Activated naive CD4-positive, alpha-beta T cell treated with anti-CD3 and anti-CD28 coated beads, Interleukin-2, amount 10 ng/mL, durations not matched to agents 7 days and 5 days (primary cell): Measurements from ENCODE around the gene PEAK3.
A peak's percentile ranks its signal among the peaks of the same experiment; 100 is the strongest.

Source experiments
- CTCF ChIA-PET: fragments of 350-600 bp; sonication (Branson Sonifier 250); formaldehyde crosslinking; loops from one replicate; lab custom pipeline; 2021; ENCODE audit warnings: antibody characterized with exemption; lab: Charles Lee
- DNase-seq: peaks from one replicate; pipeline ENCODE4 v3.0.0-alpha.2; 2020
- H3K27ac Mint-ChIP-seq: one replicate; pipeline ENCODE4 v1.8.0; 2021; ENCODE audit warnings: mild to moderate bottlenecking, moderate library complexity, mixed read lengths
- H3K27me3 Mint-ChIP-seq: one replicate; pipeline ENCODE4 v1.8.0; 2021; ENCODE audit warnings: mild to moderate bottlenecking, mixed read lengths
- H3K36me3 Mint-ChIP-seq: one replicate; pipeline ENCODE4 v1.8.0; 2021; ENCODE audit warnings: mixed read lengths
- H3K4me1 Mint-ChIP-seq: one replicate; pipeline ENCODE4 v1.8.0; 2021; ENCODE audit warnings: mixed read lengths
- H3K4me3 Mint-ChIP-seq: one replicate; pipeline ENCODE4 v1.8.0; 2021; ENCODE audit warnings: mild to moderate bottlenecking, moderate library complexity, mixed read lengths
- H3K9me3 Mint-ChIP-seq: one replicate; pipeline ENCODE4 v1.8.0; 2021; ENCODE audit warnings: mixed read lengths

The PEAK3 gene

DNA sequence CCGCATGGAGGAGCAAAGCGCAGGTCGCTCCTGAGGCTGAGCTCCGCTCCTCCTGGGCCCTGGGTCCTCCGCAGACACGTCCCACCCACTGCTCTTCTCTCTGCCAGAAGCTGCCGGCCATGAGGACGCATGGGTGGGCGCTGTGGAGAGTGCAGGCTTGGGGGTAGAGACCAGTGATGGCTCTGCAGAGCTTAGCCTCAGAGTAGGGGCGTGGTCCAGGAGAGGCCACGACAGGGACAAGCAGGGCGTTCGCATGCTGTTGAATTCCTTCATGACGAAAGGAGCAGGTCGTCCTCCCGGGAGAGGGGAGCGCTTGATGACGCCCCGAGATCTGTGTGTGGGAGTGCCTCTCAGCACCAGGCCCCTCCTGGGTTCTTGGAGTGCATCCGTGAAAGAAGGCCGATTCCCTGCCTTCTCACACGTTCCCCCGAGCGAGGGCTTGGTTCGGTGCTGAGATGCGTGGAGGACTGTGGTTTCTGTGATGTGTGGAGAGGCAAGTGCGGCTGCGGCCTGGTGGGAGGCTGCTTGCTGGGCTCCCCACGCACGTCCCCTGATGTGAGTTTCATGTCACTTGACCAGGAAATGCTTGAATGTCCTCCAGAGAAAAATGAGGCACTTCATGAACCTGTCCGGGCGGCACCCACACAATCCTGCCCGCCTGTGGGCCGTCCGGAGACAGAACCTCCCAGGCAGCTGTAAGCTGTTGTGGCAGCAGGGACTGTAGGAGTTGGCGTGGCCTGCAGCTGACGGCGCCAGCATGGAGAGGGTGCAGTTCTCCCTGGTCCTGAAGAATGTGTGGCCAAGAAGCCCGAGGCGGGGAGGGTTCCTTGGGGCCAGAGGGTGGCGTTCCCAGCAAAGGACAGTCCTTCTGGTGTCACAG is 40.9 kb downstream of the PEAK3 start:
- Mint-ChIP-seq H3K9me3 (no peaks in the 10 kb centered on the region), H3K27ac (peak overlapping the region; percentile 82), H3K4me3 (peak overlapping the region; percentile 98), H3K4me1 (peaks cover 55% of the 10 kb centered on the region), H3K36me3 (peaks cover 59% of the 10 kb centered on the region), H3K27me3 (peaks cover 4% of the 10 kb centered on the region)
- CTCF ChIA-PET: no interaction called here
- DNase-seq: no peak

DNA sequence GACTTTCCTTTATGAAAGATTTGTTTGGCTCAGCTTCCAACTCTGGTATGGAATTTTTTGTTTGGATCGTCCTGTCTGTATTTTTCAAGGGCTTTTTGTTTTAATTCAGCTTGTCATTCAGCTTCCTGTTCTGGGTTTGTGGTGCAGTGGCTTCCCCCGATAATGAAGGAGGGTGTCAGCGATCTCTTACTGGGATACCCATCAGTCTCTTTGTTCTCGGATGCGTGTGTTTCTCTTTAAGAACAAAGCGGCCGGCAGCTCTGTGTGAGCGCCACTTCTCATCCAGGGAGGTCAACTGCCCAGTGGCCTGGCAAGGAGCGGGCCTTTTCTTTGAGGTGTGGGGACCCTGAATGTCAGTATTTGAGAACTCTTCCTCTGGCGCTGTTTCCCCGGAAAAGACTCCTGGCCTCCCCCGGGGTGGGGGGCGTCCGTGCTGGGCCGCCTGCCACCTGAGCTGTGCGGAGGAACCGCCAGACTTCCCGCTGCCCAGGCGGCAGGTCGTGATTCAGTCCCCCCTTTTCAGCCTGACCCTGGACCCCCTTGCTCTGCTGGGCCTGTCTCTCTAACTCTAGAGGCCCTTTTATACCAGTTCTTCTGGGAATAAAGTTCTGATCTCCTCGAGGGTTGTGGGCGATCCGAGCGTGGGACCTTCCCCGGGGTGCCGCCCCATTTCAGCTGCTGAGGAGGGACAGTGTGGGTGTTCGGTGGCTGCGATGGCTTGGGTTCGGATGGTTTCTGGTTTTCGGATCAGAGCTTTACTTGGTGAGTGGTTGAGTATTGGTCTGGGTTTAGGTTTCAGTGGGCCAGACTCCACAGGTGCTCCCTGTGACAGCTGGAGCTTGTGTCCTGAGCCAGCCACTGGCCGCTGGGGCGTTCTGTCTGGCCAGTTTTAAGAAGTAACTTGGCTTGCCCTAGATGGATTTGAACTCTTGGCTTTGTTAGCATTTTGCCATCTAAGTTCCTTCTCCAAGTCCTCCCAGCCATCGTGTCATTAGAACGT is 41.9 kb downstream of the PEAK3 start:
- CTCF ChIA-PET: interaction anchor here (1.1 to 3.7 kb wide), 4 partner anchors 21 to 92 kb away, joined by 5 to 16 read pairs (median 10); no protein-coding TSS in a partner anchor
- H3K36me3 Mint-ChIP-seq: peaks cover 61% of the 10 kb centered on the region

DNA sequence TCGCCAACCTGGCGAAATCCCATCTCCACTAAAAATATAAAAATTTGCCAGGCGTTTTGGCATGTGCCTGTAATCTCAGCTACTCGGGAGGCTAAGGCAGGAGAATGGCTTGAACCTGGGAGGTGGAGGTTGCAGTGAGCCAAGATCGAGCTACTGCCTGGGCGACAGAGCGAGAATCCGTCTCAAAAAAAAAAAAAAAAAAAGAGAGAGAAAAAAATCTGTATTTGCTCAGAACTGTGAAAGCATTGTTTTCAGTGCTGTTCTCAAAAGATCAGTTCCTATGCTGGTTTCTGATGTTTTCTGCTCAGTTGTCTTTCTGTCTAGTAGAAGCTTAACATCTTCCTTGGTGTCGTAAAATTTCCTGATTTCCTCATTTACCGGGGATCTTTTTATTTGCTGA is 42.8 kb downstream of the PEAK3 start:
- CTCF ChIA-PET: interaction anchor here (1.0 to 3.7 kb wide), 6 partner anchors 14 to 93 kb away, joined by 3 to 16 read pairs (median 7); no protein-coding TSS in a partner anchor
- Mint-ChIP-seq H3K27me3 (peaks cover 4% of the 10 kb centered on the region), H3K4me1 (peaks cover 67% of the 10 kb centered on the region), H3K4me3 (peak overlapping the region; percentile 98), H3K9me3 (no peaks in the 10 kb centered on the region), H3K36me3 (peaks cover 56% of the 10 kb centered on the region), H3K27ac (peak overlapping the region; percentile 82)
- no peak for DNase-seq

More for the DNA sequence above, 41.9 kb downstream of the PEAK3 start:
- peak; percentile 67 for DNase-seq
- Mint-ChIP-seq H3K27ac (peak overlapping the region; percentile 82), H3K27me3 (peaks cover 4% of the 10 kb centered on the region), H3K4me3 (peak overlapping the region; percentile 98), H3K4me1 (peaks cover 58% of the 10 kb centered on the region), H3K9me3 (no peaks in the 10 kb centered on the region)

DNA sequence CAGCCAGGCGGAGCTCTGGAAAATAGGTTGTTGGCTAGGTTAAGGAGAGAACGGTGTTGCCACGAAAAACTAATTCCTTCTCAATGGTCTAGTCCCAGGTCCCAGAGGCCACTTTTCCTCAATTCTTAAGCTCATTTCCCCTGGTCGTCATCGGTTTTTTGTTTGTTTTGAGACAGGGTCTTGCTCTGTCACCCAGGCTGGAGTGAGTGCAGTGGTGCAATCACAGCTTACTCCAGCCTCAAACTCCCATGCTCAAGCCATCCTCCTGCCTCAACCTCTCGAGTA is 44.2 kb downstream of the PEAK3 start:
- no peak for DNase-seq
- Mint-ChIP-seq H3K27me3 (peaks cover 4% of the 10 kb centered on the region), H3K4me3 (peak overlapping the region; percentile 98)

DNA sequence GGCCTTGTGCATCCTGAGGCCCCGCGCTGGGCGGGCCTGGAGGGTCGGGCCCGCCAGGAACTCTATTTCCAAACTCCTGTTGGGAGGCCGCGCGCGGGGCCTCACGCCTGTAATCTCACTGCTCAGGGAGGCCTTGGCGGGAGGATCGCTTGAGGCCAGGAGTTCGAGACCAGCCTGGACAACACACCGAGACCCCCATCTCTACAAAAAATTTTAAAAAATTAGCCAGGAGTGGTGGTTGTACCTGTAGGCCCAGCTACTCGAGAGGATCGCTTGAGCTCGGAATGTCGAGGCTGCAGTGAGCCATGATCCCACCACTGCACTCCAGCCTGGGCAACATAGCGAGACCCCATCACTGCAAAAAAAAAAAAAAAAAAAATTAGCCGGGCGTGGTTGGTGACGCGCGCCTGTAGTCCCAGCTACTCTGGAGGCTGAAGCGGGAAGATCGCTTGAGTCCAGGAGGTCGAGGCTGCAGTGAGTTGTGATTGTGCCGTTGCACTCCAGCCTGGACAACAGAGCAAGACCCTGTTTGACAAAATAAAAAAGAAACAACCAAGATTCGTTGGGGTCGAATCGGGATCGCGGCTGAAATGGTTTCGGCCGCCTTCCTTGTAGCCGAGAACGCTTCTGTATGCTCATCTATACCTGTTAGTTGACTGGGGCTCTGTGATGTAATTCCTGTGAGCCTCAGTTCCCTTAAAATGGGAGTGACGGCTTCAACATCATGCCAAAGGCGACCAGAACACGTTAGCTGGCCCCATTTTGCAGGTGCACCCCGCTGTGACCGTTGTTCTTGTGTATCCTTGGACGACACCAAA is 44.7 kb downstream of the PEAK3 start:
- Mint-ChIP-seq H3K36me3 (peaks cover 57% of the 10 kb centered on the region), H3K4me3 (peak overlapping the region; percentile 98), H3K27me3 (peaks cover 4% of the 10 kb centered on the region), H3K4me1 (peaks cover 67% of the 10 kb centered on the region), H3K9me3 (no peaks in the 10 kb centered on the region), H3K27ac (peak overlapping the region; percentile 98)
- CTCF ChIA-PET: interaction anchor here (1.1 to 3.7 kb wide), 6 partner anchors 17 to 154 kb away, joined by 3 to 16 read pairs (median 9); no protein-coding TSS in a partner anchor
- DNase-seq: no peak

More for the DNA sequence above, 44.2 kb downstream of the PEAK3 start:
- H3K4me1 Mint-ChIP-seq: peaks cover 73% of the 10 kb centered on the region
- peaks cover 60% of the 10 kb centered on the region for H3K36me3 Mint-ChIP-seq
- H3K27ac Mint-ChIP-seq: peak overlapping the region; percentile 98
- H3K9me3 Mint-ChIP-seq: no peaks in the 10 kb centered on the region
- CTCF ChIA-PET: interaction anchor here (1.1 to 3.7 kb wide), 6 partner anchors 16 to 154 kb away, joined by 3 to 16 read pairs (median 9); no protein-coding TSS in a partner anchor

DNA sequence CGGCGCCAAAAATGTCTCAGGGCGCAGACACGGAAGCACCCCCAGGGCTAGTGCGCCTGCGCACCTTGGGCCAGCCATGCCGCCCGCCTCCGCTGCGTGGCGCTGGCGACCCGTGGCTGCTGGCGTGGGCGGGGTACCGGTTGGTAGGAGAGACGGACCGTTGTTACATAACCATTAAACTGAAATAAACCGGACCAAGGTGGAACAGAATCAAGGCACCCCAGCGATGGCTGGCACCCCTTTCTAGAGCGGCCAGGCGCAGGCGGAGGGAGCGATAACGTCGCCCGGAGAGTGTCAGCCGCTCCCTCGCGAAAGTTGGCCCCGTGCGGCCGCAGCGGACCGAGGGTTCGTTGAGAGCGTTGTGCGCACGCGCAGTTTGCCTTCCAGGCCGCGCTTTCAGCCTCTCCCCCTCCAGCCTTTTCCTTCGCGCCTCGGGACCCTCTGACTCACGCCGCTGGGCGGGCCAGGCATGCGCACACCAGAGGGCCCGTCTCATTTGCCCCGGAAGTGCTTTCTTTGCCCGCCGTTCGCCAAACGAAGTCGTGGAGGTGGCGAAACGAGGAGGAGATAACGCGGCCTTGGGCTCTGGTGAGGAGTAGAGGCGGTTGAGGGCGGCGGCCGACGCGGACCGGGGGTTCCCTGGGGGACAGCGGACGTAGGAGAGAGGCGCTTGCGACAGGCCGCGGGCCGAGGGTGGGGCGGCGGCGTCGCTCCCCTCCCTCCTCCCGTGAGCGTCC is 45.5 kb downstream of the PEAK3 start, which contains the start of the genes PLEKHJ1 and SF3A2:
Gene PLEKHJ1, minus strand, starts transcription at position 16 of the 737 bp plus-strand sequence. CDS start 81 bp downstream, outside the sequence.
Gene SF3A2, plus strand, starts transcription at position 511 of the 737 bp plus-strand sequence. CDS start 6,595 bp downstream, outside the sequence.
- DNase-seq: peak; percentile 98
- no peaks in the 10 kb centered on the region for H3K9me3 Mint-ChIP-seq
- peak within 1 kb of the TSS; percentile 98 for H3K27ac Mint-ChIP-seq
- peak within 1 kb of the TSS; percentile 98 for H3K4me3 Mint-ChIP-seq
- peaks cover 56% of the 10 kb centered on the region for H3K36me3 Mint-ChIP-seq
- H3K27me3 Mint-ChIP-seq: peaks cover 4% of the 10 kb centered on the region
- peaks cover 62% of the 10 kb centered on the region for H3K4me1 Mint-ChIP-seq
- CTCF ChIA-PET: interaction anchor here (0.7 to 3.7 kb wide), 11 partner anchors 20 to 157 kb away, joined by 3 to 16 read pairs (median 4); no protein-coding TSS in a partner anchor

DNA sequence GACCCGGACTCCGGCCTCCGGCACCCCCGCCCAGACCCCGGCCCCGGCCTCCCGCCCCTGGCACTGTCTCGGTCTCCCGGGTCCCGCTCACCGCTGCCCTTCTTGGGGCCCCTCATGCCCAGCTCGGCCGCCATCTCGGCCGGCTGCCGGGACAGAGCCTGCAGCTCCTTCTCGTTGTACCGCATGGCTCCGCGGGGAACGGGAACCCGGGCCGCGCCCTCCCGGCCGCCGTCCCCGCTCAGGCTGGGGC is 46.0 kb downstream of the PEAK3 start:
- peak overlapping the region; percentile 98 for H3K27ac Mint-ChIP-seq
- CTCF ChIA-PET: interaction anchor here (0.6 to 1.9 kb wide), 11 partner anchors 19 to 401 kb away, joined by 3 to 7 read pairs (median 3); no protein-coding TSS in a partner anchor
- peak overlapping the region; percentile 98 for H3K4me3 Mint-ChIP-seq
- peaks cover 51% of the 10 kb centered on the region for H3K36me3 Mint-ChIP-seq
- DNase-seq: no peak
- no peaks in the 10 kb centered on the region for H3K9me3 Mint-ChIP-seq
- peaks cover 58% of the 10 kb centered on the region for H3K4me1 Mint-ChIP-seq
- peaks cover 4% of the 10 kb centered on the region for H3K27me3 Mint-ChIP-seq

DNA sequence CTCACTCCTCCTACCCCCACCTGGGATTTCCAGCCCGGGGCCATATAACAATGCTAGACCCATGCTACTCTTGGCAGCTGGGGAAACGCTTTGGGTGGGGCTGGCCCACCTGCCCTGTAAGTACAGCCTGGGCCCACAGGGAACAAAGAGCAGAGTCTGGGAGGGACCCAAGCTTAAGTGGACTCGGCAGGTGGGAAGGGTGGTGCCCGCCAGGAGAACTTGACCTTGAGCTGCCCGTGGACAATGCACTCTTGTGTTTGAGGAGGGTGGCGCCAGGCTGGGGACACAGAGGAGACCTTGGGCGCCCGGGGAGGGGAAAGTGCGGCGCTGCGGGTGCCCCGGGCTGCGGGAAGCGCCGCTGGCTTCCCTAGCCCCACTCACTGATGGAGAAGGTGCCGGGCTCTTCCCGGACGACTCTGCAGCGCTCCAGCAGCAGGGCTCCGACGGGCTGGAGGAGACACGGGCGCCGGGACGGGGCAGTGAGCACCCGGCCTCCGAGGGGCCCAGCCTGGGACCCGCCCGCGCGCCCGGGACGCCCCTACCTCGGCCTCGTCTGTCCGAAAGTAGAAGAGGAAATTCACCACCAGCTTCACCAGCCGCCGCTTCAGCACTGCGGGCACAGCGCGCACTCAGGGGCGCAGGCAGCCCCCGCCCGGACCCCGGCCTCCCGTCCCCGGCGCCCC is 46.5 kb downstream of the PEAK3 start:
- Mint-ChIP-seq H3K4me3 (peak overlapping the region; percentile 98), H3K27me3 (peaks cover 4% of the 10 kb centered on the region), H3K9me3 (no peaks in the 10 kb centered on the region), H3K27ac (peak overlapping the region; percentile 92), H3K4me1 (peaks cover 53% of the 10 kb centered on the region), H3K36me3 (peaks cover 48% of the 10 kb centered on the region)
- DNase-seq: peak; percentile 47
- CTCF ChIA-PET: interaction anchor here (0.6 to 1.9 kb wide), 11 partner anchors 19 to 402 kb away, joined by 3 to 7 read pairs (median 3); no protein-coding TSS in a partner anchor

DNA sequence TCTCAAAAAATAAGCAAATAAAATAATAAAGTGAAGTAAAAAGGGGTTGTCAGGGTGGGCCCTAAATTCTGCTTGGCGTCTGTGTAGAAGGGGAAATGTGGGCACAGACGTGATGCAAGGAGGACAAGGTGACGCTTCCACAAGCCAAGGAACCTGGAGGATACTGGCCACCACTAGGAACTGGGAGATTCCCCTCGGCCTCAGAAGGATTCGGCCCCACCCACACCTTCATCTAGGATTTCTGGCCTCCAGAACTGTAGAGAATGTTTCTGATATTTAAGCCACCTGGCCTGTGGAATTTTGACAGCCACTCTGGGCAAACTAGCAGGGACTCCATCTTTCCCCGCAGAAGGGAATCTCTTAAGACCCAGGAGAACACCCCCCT is 47.0 kb downstream of the PEAK3 start:
- CTCF ChIA-PET: interaction anchor here (1.1 to 1.9 kb wide), 4 partner anchors 39 to 81 kb away, joined by 4 to 7 read pairs (median 6); no protein-coding TSS in a partner anchor

DNA sequence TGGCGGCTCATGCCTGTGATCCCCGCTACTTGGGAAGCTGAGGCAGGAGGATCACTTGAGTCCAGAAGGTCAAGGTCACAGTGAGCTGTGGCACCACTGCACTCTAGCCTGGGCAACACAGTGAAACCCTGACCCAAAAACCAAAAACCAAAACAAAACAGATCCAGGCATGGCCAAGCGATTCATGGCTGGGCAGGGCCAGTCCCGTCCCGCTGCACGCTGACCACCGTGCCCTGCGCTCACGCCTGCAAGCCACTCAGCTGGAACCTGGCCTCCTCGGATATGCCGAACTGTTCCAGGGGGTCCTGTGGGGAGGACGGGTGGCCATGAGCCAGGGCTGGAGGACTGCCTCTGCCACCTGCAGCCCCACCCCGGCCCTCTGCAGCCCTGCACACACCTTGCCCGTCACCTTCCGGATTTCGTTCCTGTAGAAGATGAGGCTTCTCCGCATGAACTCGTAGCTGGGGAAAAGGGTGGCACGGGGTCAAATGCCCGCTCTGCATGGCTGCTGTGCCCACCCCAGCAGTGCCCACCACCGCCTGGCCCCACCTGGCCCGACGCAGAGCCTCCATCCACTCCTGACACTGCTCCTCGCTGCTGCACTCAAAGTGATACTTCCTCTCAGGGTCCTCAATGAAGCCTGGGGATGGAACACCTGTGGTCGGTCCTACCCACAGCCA is 48.2 kb downstream of the PEAK3 start:
- no peak overlapping the region for H3K27ac Mint-ChIP-seq
- peak overlapping the region; percentile 98 for H3K4me3 Mint-ChIP-seq
- H3K9me3 Mint-ChIP-seq: no peaks in the 10 kb centered on the region
- peaks cover 46% of the 10 kb centered on the region for H3K36me3 Mint-ChIP-seq
- H3K27me3 Mint-ChIP-seq: peaks cover 4% of the 10 kb centered on the region
- CTCF ChIA-PET: interaction anchor here (1.0 to 1.4 kb wide), 3 partner anchors 22 to 78 kb away, joined by 3 to 5 read pairs (median 3); no protein-coding TSS in a partner anchor
- peaks cover 37% of the 10 kb centered on the region for H3K4me1 Mint-ChIP-seq
- DNase-seq: no peak

More for the DNA sequence above, 47.0 kb downstream of the PEAK3 start:
- peak overlapping the region; percentile 98 for H3K4me3 Mint-ChIP-seq
- peaks cover 47% of the 10 kb centered on the region for H3K36me3 Mint-ChIP-seq
- H3K27me3 Mint-ChIP-seq: peaks cover 4% of the 10 kb centered on the region
- peaks cover 49% of the 10 kb centered on the region for H3K4me1 Mint-ChIP-seq
- DNase-seq: no peak
- H3K9me3 Mint-ChIP-seq: no peaks in the 10 kb centered on the region
- H3K27ac Mint-ChIP-seq: peak overlapping the region; percentile 92

DNA sequence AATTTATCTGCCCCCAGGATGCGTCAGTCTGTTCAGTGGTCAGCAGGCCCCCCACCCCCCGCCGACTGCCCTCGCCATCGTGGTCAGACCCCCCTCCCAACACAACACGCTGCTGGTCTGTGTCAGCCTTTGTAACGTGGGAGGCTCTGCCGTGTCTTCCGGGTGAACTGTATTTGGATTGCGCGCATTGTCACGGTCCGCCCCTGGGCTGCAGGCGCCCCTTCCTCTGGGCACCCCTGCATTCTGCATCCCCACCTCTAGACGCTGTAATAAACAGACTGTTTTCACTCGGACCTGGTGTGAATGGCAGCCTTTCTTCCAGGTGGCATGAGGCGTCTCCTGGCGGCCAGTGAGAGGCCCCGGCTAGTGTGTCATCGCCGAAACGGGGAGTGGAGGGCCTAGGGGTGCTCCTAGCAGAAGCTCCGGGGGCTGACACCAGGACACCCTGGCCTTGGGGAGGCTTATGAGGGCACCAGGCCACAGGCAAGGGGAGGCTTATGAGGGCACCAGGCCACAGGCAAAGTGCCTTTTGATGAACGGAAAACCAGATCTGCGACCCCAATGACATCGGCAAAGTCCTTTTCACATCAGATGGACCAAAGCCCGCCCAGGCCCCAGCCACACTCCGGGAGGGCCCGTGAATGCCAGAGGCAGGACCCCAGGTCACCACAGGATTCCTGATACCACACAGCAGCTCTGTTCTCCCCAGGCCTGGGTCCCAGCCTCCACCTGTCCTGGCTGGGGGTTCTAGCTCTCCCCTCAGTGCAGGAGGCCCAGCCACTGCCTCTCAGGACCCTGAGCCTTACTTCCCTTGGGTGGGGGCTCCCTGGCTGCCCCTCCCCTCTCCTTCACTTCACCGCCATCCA is 49.5 kb downstream of the PEAK3 start:
- Mint-ChIP-seq H3K27ac (peak overlapping the region; percentile 64), H3K36me3 (peaks cover 39% of the 10 kb centered on the region), H3K4me3 (no peak overlapping the region), H3K27me3 (peaks cover 4% of the 10 kb centered on the region), H3K9me3 (no peaks in the 10 kb centered on the region), H3K4me1 (peaks cover 25% of the 10 kb centered on the region)
- CTCF ChIA-PET: interaction anchor here (0.6 to 1.4 kb wide), 3 partner anchors 20 to 76 kb away, joined by 3 to 5 read pairs (median 3); no protein-coding TSS in a partner anchor
- DNase-seq: no peak
